GM18909 (cell line): ENCODE data around the gene RAMP1.
"Not testable (repeated sequence)": the region's sequence is repeated elsewhere in the genome, so short reads cannot be mapped to it uniquely, and the experiment has no call there.

Experiments used
- ATAC-seq: cut with Tn5 transposase; IDR thresholded peaks from one replicate; pipeline ENCODE4 v1.9.1; 2021; ENCODE audit warnings: mild to moderate bottlenecking; ENCODE audit not compliant: unreplicated experiment, poor library complexity

RAMP1 gene

DNA sequence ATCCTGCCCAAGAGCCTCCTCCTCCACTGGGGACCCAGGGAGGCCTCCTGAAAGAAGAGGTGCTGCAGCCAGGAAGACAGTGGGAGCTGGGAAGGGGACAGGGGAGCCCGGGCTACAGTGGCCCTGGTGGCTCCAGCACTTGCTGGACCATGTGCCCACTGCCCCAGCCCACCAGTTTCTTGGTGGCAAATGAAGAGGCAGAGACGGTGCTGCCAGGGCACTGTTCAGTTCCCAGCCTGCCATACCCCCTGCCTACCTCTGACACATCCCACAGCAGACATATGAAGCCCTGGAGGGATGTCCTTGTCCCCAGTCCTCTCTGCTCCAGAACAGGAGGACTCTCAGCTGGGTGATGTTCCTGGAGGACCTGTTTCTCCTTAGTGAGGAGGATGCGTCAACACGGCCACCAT is 3.7 kb downstream of the RAMP1 start:
- no peak for ATAC-seq

- no peak for ATAC-seq
Observed at GRCh38 chr2:237863689-237864443, 4.4 kb downstream of the RAMP1 start.

DNA sequence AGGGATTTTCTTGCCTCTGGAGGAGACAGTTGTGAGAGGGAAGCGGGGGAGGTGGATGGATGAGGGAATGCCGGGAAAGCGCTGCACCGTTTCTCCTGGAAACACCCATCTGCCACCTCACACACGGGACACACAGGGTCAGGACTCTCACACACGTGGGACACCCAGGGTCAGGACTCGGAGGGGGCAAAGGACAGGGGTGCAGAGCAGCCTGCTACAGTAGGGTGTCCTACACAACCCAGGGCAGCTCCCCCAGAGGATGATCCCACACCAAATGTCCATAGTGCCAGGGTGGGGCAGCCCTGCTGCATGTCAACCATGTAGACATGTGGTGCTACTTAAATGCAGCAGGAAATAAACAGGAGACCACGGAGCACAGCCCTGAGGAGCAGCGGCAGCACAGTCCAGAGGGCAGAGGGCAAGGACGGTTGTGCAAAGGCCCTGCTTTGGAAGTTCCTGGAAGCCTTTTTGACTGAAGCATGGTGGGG is 5.1 kb downstream of the RAMP1 start:
- no peak for ATAC-seq

DNA sequence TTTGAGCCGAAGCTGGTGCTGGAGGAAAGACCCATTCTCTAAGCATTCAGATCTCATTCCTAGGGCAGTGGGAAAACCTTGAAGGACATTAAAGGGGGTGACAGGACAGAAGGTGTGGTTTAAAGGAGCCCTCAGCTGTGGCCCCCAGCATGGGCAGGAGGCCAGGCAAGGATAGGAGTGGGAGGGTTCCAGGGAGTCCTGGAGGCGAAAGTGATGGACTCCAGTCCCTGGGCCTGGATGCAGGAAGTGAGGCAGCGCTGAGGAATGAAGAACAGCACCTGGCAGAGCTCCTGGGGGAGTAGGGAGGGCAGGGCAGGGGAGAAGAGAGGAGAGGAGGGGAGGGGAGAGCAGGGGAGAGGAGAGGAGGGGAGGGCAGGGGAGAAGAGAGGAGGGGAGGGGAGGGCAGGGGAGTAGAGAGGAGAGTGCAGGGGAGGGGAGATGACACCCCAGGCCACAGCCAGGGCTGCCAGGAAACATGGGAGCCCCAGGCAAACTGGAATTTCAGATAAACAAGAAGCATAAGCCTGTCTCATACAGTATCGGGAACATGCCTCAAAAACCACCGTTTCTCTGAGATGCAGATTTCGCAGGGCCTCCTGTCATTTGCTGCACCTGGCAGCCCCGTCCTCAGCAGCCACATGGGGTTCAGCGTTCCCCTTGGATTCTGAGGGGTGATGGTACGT is 5.7 kb downstream of the RAMP1 start:
- no peak for ATAC-seq

DNA sequence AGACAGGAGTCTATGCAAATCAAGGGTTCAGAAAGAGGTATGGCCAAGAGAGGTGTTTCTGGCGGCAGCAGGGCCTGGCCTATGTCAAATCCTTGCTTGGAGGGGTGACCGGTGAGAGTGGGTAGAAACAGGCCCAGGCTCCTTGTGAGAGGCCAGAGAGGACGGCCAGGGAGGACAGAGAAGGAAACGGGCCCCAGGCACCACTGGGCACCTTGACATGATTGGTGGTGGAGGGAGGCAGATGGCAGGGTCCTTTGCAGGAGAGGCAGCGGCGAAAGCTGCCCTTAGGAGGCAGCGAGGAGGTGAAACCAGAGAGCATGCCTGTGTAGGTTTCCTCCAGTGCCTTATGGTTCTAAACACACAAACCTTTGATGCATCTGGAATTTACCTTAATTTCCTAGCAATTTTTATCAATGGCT is 6.2 kb downstream of the RAMP1 start:
- ATAC-seq, result no peak

DNA sequence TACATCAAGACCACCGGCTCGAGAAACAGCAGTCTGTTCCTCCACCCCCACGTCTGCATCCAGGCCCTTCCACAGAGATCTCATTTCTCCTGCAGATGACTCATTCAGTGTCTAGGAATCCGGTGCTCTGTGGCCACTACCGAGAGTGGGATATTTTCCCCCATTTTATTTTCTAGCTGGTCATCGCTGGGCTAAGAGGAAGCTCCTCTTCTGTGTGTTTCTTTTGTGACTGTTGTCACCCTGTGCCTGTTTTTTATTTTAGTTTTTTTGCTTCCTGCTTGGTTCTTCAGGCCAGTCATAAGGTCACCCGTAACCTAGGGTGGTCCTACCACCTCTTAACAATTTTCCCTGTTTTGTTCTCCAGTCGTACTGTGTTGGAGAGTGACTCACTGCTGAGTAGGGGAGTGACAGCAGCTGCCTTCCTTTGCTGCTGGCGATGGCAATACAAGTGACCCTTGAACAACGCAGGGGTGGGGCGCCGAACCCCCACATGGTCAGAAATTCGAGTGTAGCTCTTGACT is 6.7 kb downstream of the RAMP1 start:
- ATAC-seq, result no peak

DNA sequence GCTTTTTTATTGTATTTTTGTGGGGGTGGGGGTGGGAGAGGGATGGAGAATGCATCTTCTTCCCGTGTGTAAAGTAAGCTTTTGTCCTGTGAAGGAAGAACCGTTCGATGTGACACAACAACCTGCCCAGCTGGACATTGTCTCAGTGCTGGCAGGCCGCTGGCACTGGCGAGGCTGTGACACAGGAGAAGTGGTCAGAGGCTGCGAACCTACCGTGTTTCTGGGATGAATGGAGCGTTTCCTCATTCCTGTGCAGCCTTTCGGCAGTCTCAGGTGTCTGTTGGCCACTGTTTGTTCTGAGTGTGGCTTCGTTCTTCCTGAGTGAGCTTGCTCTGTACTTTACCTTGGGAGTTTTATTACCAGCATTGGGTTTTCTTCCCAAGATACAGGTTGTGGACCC is 8.0 kb downstream of the RAMP1 start:
- no peak for ATAC-seq

GRCh38 chr2:237868074-237868473 is 8.7 kb downstream of the RAMP1 start:
- not testable (repeated sequence) for ATAC-seq

DNA sequence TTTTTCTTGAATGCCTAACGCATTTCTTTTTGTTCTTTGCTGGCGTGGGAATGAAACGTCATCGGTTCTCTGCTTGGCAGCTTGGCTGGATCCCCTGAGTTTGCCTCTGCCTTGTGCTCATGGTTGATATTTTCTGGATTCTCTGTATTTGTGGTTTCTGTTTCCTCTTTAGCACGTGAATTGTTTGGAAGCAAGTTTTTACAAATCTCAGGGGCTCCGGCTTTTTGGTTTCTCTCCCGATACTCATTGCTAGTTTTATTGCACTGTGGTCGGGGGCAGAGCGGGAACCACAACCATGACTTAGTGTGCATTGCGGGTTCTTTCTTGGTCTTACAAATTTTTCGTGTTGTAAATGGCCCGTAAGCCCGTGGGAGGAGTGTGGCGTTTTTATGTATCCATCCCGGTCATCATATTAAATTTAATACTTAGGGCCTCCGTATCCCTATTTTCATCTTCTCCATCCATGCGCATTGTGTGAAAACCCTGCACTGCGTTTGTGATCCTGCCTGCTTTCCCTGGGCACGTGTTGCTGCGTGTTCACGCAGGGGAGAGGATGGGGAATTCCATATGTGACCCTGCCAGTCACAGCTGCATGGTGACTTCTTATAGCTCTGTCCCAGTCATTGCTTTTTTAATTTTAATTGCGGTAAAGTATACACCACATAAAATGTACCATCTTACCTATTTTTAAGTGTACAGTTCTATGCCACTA is 9.4 kb downstream of the RAMP1 start:
- ATAC-seq, result no peak

GRCh38 chr2:237869343-237870102 is 10.1 kb downstream of the RAMP1 start:
- ATAC-seq, result no peak

- no peak for ATAC-seq
Observed at GRCh38 chr2:237870126-237870525, 10.7 kb downstream of the RAMP1 start.

GRCh38 chr2:237870754-237871651 is 11.6 kb downstream of the RAMP1 start:
- no peak for ATAC-seq

DNA sequence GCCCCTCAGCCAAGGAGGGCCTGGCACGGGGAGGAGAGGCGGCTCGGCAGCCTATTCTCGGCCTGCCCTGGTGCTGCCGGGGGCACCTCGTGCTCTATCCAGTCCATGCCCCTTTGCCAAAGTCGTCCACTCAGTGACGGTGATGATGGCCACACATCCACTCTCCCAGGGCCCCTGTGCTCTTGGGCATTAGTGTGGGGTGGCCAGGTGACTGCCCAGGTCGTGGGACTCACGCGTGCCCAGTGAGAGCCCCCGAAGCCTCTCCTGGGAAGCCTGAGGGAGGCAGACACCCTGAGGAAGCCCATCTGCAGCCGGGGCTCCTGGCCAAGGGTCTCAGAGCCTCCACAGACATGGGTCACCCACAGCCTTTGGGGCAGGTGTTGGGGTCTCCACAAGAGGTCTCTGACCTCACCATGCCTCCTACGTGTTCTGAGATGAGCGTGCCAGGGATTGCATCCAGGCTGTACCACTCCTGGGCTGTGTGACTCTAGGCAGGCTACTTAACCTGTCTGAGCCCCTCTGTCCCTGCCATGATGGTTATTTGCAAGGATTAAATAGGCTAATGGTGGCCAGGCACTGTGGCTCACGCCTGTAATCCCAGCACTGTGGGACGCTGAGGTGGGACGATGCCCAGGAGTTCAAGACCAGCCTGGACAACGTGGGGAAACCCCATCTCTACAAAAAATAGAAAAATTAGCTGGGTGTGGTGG is 12.9 kb downstream of the RAMP1 start:
- ATAC-seq, result no peak

GRCh38 chr2:237873421-237873831 is 14.0 kb downstream of the RAMP1 start:
- ATAC-seq, result no peak

- ATAC-seq, result no peak
Observed at GRCh38 chr2:237873897-237874551, 14.6 kb downstream of the RAMP1 start.

DNA sequence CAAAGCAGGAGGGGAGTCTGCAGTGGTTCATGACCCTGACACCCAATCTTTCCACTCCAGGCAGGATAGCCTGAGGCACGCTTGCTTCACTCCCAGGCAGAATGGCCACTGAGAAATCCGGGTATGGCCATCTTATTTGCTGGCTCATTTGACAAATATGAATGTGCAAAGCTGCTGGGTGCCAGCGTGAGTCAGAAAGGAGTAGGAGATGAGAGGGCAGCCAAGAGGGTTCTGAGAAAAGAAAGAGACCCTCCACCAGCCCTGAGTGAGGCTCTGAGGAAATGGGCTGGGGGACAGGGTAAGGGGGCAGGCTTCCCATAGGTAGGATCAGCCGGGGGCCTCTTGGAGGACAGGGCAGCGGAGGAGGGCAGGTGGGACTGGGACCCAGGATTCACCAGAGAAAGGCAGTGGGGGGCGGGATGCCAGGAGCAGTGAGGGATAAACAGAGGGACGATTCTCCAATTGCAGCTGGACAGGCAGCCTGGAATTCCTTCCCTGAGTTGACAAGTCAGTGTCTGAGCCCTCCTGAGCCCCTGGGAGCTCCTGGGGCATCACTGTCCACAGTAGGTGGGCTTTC is 15.2 kb downstream of the RAMP1 start:
- no peak for ATAC-seq

DNA sequence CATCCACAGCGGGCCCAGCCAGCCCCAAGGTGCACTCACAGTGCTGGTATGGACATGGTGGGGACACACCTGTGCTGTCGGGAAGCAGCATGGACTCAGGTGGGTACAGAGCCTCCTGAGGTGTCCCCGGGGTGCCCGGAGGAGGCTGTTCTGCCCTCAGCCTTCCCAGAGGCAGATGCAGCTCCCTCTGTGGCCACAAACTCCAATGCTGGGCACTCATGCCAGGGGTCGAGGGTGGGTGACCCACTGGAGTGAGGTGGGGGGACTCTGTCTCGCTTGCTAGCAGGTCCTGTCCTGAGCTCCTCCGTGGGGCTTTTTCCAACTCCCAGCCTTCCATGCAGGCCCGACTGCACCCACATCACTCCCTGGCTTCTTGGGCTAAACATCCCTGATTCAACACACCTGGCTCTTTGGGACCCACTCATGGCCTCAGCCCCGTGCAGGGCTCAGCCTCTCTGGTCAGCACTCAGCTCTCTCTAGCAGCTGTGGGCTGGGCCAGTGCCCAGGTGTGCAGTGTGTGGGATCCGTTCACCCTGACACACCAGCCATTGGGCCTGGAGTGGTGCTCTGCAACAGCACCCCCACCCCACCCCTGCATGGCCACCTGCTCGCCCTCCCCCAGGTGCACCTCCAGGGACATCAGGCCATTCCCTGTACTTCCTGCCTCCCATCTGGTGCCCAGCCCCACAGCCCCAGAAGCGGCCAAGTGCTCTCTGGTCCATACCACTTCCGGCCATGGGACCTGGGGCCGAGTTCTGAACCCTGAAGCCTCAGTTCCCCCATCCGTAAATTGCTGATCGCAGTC is 16.0 kb downstream of the RAMP1 start:
- ATAC-seq, result no peak
